K562 (cell line): ENCODE results near the gene RSPRY1. TPM values are rescaled to one million over a fixed set of nuclear protein-coding genes. Genes with fewer than 3 reads are reported as not detected.

Source experiments
- BCLAF1 ChIP-seq, 2 experiments: fragments of 450-650 bp in 1 of 2; IDR thresholded peaks; 2 replicates each; pipeline ENCODE4 v1.6.1; 2011 to 2017; ENCODE audit warnings: low read depth in 2 of 2, antibody characterized with exemption in 1 of 2, borderline replicate concordance in 1 of 2, low read length in 1 of 2, mild to moderate bottlenecking in 1 of 2, mixed read lengths in 1 of 2; ENCODE audit not compliant: control insufficient read depth in 1 of 2
- CBFA2T3 ChIP-seq: fragments of 450-650 bp; IDR thresholded peaks from 2 replicates; pipeline ENCODE4 v1.6.1; 2017
- ELF2 ChIP-seq: fragments of 250-450 bp; sonication (Bioruptor Pico); IDR thresholded peaks from 2 replicates; pipeline ENCODE4 v1.5.0; 2021; ENCODE audit warnings: mild to moderate bottlenecking
- FOXA3 ChIP-seq, 2 experiments: fragments of 450-650 bp in 1 of 2; sonication (generic) in 1 of 2; formaldehyde crosslinking; IDR thresholded peaks in 1 of 2; conservative IDR thresholded peaks in 1 of 2; 2 replicates each; pipeline versions ENCODE4 v1.4.0 to v1.8.0; 2020 to 2022; ENCODE audit warnings: mild to moderate bottlenecking in 2 of 2, missing genetic modification reagents in 1 of 2
- JUND ChIP-seq, 2 experiments: IDR thresholded peaks; 2 replicates in 1 of 2; 3 replicates in 1 of 2; pipeline ENCODE4 v1.6.1; 2011; ENCODE audit warnings: borderline replicate concordance in 2 of 2, low read depth in 2 of 2, low read length in 2 of 2, improper control_type of control experiment in 1 of 2, missing biosample characterization in 1 of 2, missing genetic modification characterization in 1 of 2, missing genetic modification reagents in 1 of 2
- KDM4B ChIP-seq, 2 experiments: fragments of 450-650 bp in 1 of 2; sonication (generic) in 1 of 2; IDR thresholded peaks; 2 replicates each; pipeline ENCODE4 v1.6.1; 2016 to 2017; ENCODE audit warnings: borderline replicate concordance in 2 of 2, antibody characterized with exemption in 1 of 2, low read depth in 1 of 2, mild to moderate bottlenecking in 1 of 2
- KDM5B ChIP-seq: fragments of 200-600 bp; sonication (generic); IDR thresholded peaks from 2 replicates; pipeline ENCODE4 v1.6.1; 2012; ENCODE audit warnings: low read depth, mild to moderate bottlenecking, moderate library complexity, low read length, control low read depth, inconsistent platforms; ENCODE audit not compliant: insufficient replicate concordance
- L3MBTL2 ChIP-seq: fragments of 450-650 bp; IDR thresholded peaks from 2 replicates; pipeline ENCODE4 v1.6.1; 2016; ENCODE audit warnings: mild to moderate bottlenecking, moderate library complexity
- NFIC ChIP-seq: fragments of 450-650 bp; IDR thresholded peaks from 2 replicates; pipeline ENCODE4 v1.6.1; 2017; ENCODE audit warnings: mild to moderate bottlenecking, inconsistent platforms
- NONO ChIP-seq, 2 experiments: fragments of 200-400 bp in 1 of 2; fragments of 450-650 bp in 1 of 2; formaldehyde crosslinking in 1 of 2; IDR thresholded peaks; 2 replicates each; pipeline ENCODE4 v1.6.1; 2017; ENCODE audit warnings: low read depth in 2 of 2, mild to moderate bottlenecking in 2 of 2, moderate library complexity in 2 of 2, low read length in 1 of 2
- PHB ChIP-seq: fragments of 250-450 bp; sonication (Bioruptor Pico); IDR thresholded peaks from 2 replicates; pipeline ENCODE4 v1.5.0; 2021
- PTBP1 ChIP-seq: fragments of 200-400 bp; formaldehyde crosslinking; IDR thresholded peaks from 2 replicates; pipeline ENCODE4 v1.6.1; 2017; ENCODE audit warnings: low read depth, low read length
- RBM14 ChIP-seq: fragments of 200-400 bp; formaldehyde crosslinking; IDR thresholded peaks from 2 replicates; pipeline ENCODE4 v1.6.1; 2018; ENCODE audit warnings: low read depth, mild to moderate bottlenecking, low read length, moderate library complexity, borderline replicate concordance; ENCODE audit not compliant: insufficient read depth
- RFX1 ChIP-seq: fragments of 450-650 bp; IDR thresholded peaks from 2 replicates; pipeline ENCODE4 v1.6.1; 2016; ENCODE audit warnings: mild to moderate bottlenecking, moderate library complexity
- SIN3B ChIP-seq: fragments of 450-650 bp; IDR thresholded peaks from 2 replicates; pipeline ENCODE4 v1.6.1; 2017; ENCODE audit warnings: low read depth, mild to moderate bottlenecking, moderate library complexity
- TRIM24 ChIP-seq, 2 experiments: fragments of 450-650 bp; IDR thresholded peaks; 2 replicates each; pipeline ENCODE4 v1.6.1; 2016
- polyA plus RNA-seq, 8 experiments: library from polyadenylated mRNA; depleted of rRNA in 4 of 8; stranded (reverse) in 5 of 8; unstranded in 3 of 8; fragments of >200 nt; fragmentation: Nextera tagmentation in 2 of 8; fragmentation: Illumina TruSeq in 1 of 8; extraction: Ambion mirVana in 2 of 8; extraction: Trizol in 1 of 8; gene quantifications; 2 replicates each; pipeline versions ENCODE4 v1.2.1 to v1.2.3, GENCODE V29; 2011 to 2014; ENCODE audit warnings: inconsistent platforms in 1 of 8, missing spikeins in 1 of 8
- total RNA-seq, 7 experiments: library from RNA; depleted of rRNA in 6 of 7; stranded (reverse); fragments of >200 nt in 6 of 7; fragmentation: Illumina TruSeq in 2 of 7; extraction: Trizol in 2 of 7; gene quantifications; 2 replicates each; pipeline versions ENCODE4 v1.2.1 to v1.2.3, GENCODE V29; 2011 to 2021; ENCODE audit warnings: low replicate concordance in 1 of 7
- TF ChIP-seq, protein P1 (sequence below): sonication (generic); formaldehyde crosslinking; IDR thresholded peaks from 2 replicates; pipeline ENCODE4 v1.8.0; 2022; ENCODE audit warnings: mild to moderate bottlenecking, missing genetic modification reagents
- TF ChIP-seq, protein P2 (sequence below): sonication (generic); formaldehyde crosslinking; IDR thresholded peaks from 2 replicates; pipeline ENCODE4 v1.8.1; 2023; ENCODE audit warnings: missing genetic modification reagents, mild to moderate bottlenecking, borderline replicate concordance

Gene RSPRY1
- total and polyA plus RNA-seq, 9 of the 15 experiments (the other 6 are each of a cell fraction or from before 2014, with no cell fraction given), result 10.2 to 27.8 (median 20.8) TPM

GRCh38 chr16:57244767-57245471, 58.8 kb downstream of the RSPRY1 start, which contains the start of gene ARL2BP (continued):
- TF ChIP-seq RBM14 (no peak), L3MBTL2 (peak; percentile 88), PTBP1 (no peak), RFX1 (peak; percentile 90), PHB (CRISPR knock-in tag) (no peak), BCLAF1 (IDR thresholded peaks at IDR 0.05; ENCODE audit: borderline replicate concordance in 1 of 2, control insufficient read depth in 1 of 2, low read depth in 2 of 2, low read length in 1 of 2) (no peak), KDM4B (IDR thresholded peaks at IDR 0.05; ENCODE audit: borderline replicate concordance in 2 of 2, low read depth in 1 of 2) (peak in 1 of 2 experiments; percentile 77; a peak in 1 of 4 replicates), ELF2 (peak; percentile 74), NONO (IDR thresholded peaks at IDR 0.05; ENCODE audit: low read depth in 2 of 2, low read length in 1 of 2) (peak; percentile 41 to 76; a peak in 3 of 4 replicates), TRIM24 (IDR thresholded peaks at IDR 0.05) (no peak), KDM5B (peak; percentile 75), SIN3B (no peak), NFIC (0 out of 2 replicates have a peak, but pooled peaks have one; percentile 4), FOXA3 (CRISPR knock-in tag; conservative IDR thresholded peaks at IDR 0.05 in 1 of 2, IDR thresholded peaks at IDR 0.05 in 1 of 2) (no peak), JUND (IDR thresholded peaks at IDR 0.05; ENCODE audit: borderline replicate concordance, low read depth, low read length) (peak; percentile 11; the same call in 1 of the 2 replicates), JUND (tag; IDR thresholded peaks at IDR 0.05; ENCODE audit: borderline replicate concordance, low read depth, low read length) (peak; percentile 45; the same call in 1 of the 3 replicates), CBFA2T3 (no peak)
- TF ChIP-seq, protein P1, sequence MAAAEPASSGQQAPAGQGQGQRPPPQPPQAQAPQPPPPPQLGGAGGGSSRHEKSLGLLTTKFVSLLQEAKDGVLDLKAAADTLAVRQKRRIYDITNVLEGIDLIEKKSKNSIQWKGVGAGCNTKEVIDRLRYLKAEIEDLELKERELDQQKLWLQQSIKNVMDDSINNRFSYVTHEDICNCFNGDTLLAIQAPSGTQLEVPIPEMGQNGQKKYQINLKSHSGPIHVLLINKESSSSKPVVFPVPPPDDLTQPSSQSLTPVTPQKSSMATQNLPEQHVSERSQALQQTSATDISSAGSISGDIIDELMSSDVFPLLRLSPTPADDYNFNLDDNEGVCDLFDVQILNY (CRISPR knock-in tag), result no peak
- TF ChIP-seq, protein P2, sequence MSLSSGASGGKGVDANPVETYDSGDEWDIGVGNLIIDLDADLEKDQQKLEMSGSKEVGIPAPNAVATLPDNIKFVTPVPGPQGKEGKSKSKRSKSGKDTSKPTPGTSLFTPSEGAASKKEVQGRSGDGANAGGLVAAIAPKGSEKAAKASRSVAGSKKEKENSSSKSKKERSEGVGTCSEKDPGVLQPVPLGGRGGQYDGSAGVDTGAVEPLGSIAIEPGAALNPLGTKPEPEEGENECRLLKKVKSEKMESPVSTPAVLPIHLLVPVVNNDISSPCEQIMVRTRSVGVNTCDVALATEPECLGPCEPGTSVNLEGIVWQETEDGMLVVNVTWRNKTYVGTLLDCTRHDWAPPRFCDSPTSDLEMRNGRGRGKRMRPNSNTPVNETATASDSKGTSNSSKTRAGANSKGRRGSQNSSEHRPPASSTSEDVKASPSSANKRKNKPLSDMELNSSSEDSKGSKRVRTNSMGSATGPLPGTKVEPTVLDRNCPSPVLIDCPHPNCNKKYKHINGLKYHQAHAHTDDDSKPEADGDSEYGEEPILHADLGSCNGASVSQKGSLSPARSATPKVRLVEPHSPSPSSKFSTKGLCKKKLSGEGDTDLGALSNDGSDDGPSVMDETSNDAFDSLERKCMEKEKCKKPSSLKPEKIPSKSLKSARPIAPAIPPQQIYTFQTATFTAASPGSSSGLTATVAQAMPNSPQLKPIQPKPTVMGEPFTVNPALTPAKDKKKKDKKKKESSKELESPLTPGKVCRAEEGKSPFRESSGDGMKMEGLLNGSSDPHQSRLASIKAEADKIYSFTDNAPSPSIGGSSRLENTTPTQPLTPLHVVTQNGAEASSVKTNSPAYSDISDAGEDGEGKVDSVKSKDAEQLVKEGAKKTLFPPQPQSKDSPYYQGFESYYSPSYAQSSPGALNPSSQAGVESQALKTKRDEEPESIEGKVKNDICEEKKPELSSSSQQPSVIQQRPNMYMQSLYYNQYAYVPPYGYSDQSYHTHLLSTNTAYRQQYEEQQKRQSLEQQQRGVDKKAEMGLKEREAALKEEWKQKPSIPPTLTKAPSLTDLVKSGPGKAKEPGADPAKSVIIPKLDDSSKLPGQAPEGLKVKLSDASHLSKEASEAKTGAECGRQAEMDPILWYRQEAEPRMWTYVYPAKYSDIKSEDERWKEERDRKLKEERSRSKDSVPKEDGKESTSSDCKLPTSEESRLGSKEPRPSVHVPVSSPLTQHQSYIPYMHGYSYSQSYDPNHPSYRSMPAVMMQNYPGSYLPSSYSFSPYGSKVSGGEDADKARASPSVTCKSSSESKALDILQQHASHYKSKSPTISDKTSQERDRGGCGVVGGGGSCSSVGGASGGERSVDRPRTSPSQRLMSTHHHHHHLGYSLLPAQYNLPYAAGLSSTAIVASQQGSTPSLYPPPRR (CRISPR knock-in tag), result no peak
